ENCODE data around the gene WIZ. TPM values are rescaled to one million over a fixed set of nuclear protein-coding genes. Genes with fewer than 3 reads are reported as not detected.

Gene WIZ
- total RNA-seq, 1 donor from 2014 or later, result 2.4 TPM

GRCh38 chr19:15447057-15447456 is 2.7 kb downstream of the WIZ start:
- FAIRE-seq (no peak), DNase-seq (ENCODE audit: low read depth) (no peak)
- Histone ChIP-seq H3K27me3 (ENCODE audit: control insufficient read depth, insufficient read depth, low read length) (no peaks in the 10 kb centered on the region), H3K36me3 (ENCODE audit: control insufficient read depth, insufficient read depth, low read length) (no peaks in the 10 kb centered on the region), H3K4me3 (ENCODE audit: low read depth, low read length) (no peak overlapping the region)
- TF ChIP-seq CTCF (IDR thresholded peaks at IDR 0.05; ENCODE audit: insufficient read depth, low read length, severe bottlenecking), result no peak

- no peak for TF ChIP-seq CTCF (IDR thresholded peaks at IDR 0.05; ENCODE audit: insufficient read depth, low read length, severe bottlenecking)
- Histone ChIP-seq H3K36me3 (ENCODE audit: control insufficient read depth, insufficient read depth, low read length) (no peaks in the 10 kb centered on the region), H3K27me3 (ENCODE audit: control insufficient read depth, insufficient read depth, low read length) (no peaks in the 10 kb centered on the region), H3K4me3 (ENCODE audit: low read depth, low read length) (no peak overlapping the region)
- FAIRE-seq (no peak), DNase-seq (ENCODE audit: low read depth) (no peak)
Observed at GRCh38 chr19:15445807-15446376, 3.9 kb downstream of the WIZ start.

GRCh38 chr19:15445227-15445605 is 4.5 kb downstream of the WIZ start:
- DNase-seq (ENCODE audit: low read depth) (no peak), FAIRE-seq (no peak)

GRCh38 chr19:15444505-15445226 is 5.1 kb downstream of the WIZ start:
- DNase-seq (ENCODE audit: low read depth), result no peak
- H3K4me3 ChIP-seq (ENCODE audit: low read depth, low read length), result no peak overlapping the region
- no peaks in the 10 kb centered on the region for H3K27me3 ChIP-seq (ENCODE audit: control insufficient read depth, insufficient read depth, low read length)
- H3K36me3 ChIP-seq (ENCODE audit: control insufficient read depth, insufficient read depth, low read length), result no peaks in the 10 kb centered on the region
- FAIRE-seq, result no peak
- no peak for TF ChIP-seq CTCF (IDR thresholded peaks at IDR 0.05; ENCODE audit: insufficient read depth, low read length, severe bottlenecking)

More at GRCh38 chr19:15445227-15445605, 4.5 kb downstream of the WIZ start:
- Histone ChIP-seq H3K36me3 (ENCODE audit: control insufficient read depth, insufficient read depth, low read length) (no peaks in the 10 kb centered on the region), H3K4me3 (ENCODE audit: low read depth, low read length) (no peak overlapping the region), H3K27me3 (ENCODE audit: control insufficient read depth, insufficient read depth, low read length) (no peaks in the 10 kb centered on the region)
- TF ChIP-seq CTCF (IDR thresholded peaks at IDR 0.05; ENCODE audit: insufficient read depth, low read length, severe bottlenecking), result no peak

- Histone ChIP-seq H3K4me3 (ENCODE audit: low read depth, low read length) (no peak overlapping the region), H3K27me3 (ENCODE audit: control insufficient read depth, insufficient read depth, low read length) (no peaks in the 10 kb centered on the region), H3K36me3 (ENCODE audit: control insufficient read depth, insufficient read depth, low read length) (no peaks in the 10 kb centered on the region)
- no peak for FAIRE-seq
- DNase-seq (ENCODE audit: low read depth), result no peak
- TF ChIP-seq CTCF (IDR thresholded peaks at IDR 0.05; ENCODE audit: insufficient read depth, low read length, severe bottlenecking), result no peak
Observed at GRCh38 chr19:15443838-15444237, 5.9 kb downstream of the WIZ start.

Data from bronchial epithelial cell (primary cell).